HG03439 (cell line): Measurements from ENCODE around the gene TMEM154.
"Not testable (repeated sequence)": the region's sequence is repeated elsewhere in the genome, so short reads cannot be mapped to it uniquely, and the experiment has no call there.

ENCODE experiments used
- ATAC-seq: cut with Tn5 transposase; IDR thresholded peaks from one replicate; pipeline ENCODE4 v1.9.1; 2021; ENCODE audit warnings: mild to moderate bottlenecking, moderate library complexity; ENCODE audit not compliant: unreplicated experiment

The TMEM154 gene

GRCh38 chr4:152668338-152668964 is 11.3 kb downstream of the TMEM154 start:
- no peak for ATAC-seq

GRCh38 chr4:152667781-152668180 is 12.0 kb downstream of the TMEM154 start:
- no peak for ATAC-seq

- ATAC-seq = no peak
Measured at GRCh38 chr4:152666946-152667345, 12.9 kb downstream of the TMEM154 start.

GRCh38 chr4:152665691-152666395 is 14.0 kb downstream of the TMEM154 start:
- ATAC-seq = peak; percentile 35

GRCh38 chr4:152664067-152664378 is 15.8 kb downstream of the TMEM154 start:
- not testable (repeated sequence) for ATAC-seq

- ATAC-seq = peak; percentile 47
Measured at GRCh38 chr4:152663203-152664066, 16.4 kb downstream of the TMEM154 start.

GRCh38 chr4:152661649-152662048 is 18.1 kb downstream of the TMEM154 start:
- no peak for ATAC-seq

- ATAC-seq = no peak
Measured at GRCh38 chr4:152660526-152660925, 19.3 kb downstream of the TMEM154 start.

- ATAC-seq = no peak
Measured at GRCh38 chr4:152659806-152660205, 20.0 kb downstream of the TMEM154 start.

- no peak for ATAC-seq
Measured at GRCh38 chr4:152657657-152658056, 22.1 kb downstream of the TMEM154 start.

GRCh38 chr4:152655272-152656129 is 24.3 kb downstream of the TMEM154 start:
- no peak for ATAC-seq

- no peak for ATAC-seq
Measured at GRCh38 chr4:152652102-152652501, 27.7 kb downstream of the TMEM154 start.

- no peak for ATAC-seq
Measured at GRCh38 chr4:152651473-152652060, 28.2 kb downstream of the TMEM154 start.

- no peak for ATAC-seq
Measured at GRCh38 chr4:152646221-152646620, 33.6 kb downstream of the TMEM154 start.

- no peak for ATAC-seq
Measured at GRCh38 chr4:152644130-152644529, 35.7 kb downstream of the TMEM154 start.

GRCh38 chr4:152643153-152644035 is 36.4 kb downstream of the TMEM154 start:
- peak; percentile 92 for ATAC-seq

- ATAC-seq = no peak
Measured at GRCh38 chr4:152640058-152640921, 39.5 kb downstream of the TMEM154 start.

GRCh38 chr4:152635851-152636250 is 43.9 kb downstream of the TMEM154 start:
- no peak for ATAC-seq
